HG03045 (cell line): Measurements from ENCODE around the gene VWA5B1.

Source experiments
- ATAC-seq: cut with Tn5 transposase; IDR thresholded peaks from one replicate; pipeline ENCODE4 v1.9.1; 2021; ENCODE audit warnings: mild to moderate bottlenecking, moderate library complexity; ENCODE audit not compliant: unreplicated experiment

VWA5B1 gene

DNA sequence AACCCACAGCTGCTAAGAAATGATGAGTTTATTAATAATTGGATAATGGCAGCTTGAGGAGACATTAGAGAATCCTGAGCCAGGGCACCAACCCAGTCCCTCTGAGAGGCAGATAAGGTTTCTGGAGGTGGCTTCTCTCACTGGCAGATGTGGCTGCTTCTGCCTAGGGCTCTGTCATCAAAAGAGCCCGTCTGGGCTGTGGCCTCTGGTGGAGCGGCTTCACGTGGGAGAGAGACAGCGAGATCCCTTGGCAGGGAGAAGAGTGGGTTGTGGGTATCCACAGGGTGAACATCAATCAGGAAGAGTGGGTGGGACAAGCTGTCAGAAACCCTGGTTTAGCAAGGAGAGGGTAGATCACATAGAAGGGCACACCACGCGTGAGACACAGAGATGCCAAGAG lies 30.0 kb downstream of the VWA5B1 start:
- ATAC-seq = no peak

DNA sequence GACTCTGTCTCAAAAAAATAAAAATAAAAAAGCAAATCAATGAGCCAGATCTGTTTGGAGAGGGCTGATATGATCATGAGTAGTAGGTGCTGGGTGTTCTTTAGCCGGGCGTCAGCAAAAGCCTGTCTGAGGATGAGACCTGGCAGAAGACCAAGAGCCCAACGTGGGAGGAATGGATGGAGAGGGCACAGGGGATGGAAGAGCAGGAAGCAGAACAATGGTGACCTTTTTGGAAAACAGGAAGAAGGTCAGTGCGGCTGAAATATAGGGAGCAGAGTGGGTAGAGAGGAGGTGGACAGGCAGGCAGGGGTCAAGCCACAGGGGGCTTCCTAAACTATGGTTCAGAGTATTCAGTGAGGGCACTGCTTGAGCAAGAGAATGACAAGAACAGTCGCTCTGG lies 30.9 kb downstream of the VWA5B1 start:
- no peak for ATAC-seq

DNA sequence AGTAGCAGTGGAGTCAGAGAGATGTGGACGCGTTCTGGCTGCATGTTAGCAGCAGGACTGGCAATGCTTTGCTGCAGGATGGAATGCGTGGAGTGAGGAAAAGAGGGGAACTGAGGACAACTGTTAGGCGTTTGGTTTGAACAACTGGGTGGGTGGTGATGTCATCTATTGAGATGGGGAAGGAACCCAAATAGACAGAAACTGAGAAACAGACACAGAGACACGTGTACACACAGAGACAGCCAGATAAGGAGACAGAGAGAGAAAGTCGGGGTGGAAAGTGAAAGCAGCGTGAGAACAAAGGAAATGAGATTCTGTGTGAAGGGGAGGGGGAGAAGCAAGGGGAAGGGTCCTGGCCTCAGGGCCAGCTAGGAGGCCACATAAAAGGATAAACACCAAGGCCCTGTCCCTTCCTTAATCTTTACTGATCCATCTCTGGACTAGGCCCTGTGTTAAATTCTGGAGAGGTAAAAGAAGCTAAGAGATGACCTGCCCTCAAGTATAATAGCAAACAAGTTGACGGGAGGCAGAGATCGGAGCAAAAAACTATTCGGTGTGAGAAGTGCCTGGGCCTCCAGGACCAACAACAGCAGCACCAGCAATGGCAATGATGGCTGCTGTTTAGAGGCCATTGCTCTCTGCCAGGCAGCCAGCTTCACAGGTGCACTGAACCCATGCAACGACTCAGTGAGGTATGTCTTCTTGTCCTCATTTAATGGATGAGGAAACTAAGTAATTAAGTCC lies 31.6 kb downstream of the VWA5B1 start:
- no peak for ATAC-seq

DNA sequence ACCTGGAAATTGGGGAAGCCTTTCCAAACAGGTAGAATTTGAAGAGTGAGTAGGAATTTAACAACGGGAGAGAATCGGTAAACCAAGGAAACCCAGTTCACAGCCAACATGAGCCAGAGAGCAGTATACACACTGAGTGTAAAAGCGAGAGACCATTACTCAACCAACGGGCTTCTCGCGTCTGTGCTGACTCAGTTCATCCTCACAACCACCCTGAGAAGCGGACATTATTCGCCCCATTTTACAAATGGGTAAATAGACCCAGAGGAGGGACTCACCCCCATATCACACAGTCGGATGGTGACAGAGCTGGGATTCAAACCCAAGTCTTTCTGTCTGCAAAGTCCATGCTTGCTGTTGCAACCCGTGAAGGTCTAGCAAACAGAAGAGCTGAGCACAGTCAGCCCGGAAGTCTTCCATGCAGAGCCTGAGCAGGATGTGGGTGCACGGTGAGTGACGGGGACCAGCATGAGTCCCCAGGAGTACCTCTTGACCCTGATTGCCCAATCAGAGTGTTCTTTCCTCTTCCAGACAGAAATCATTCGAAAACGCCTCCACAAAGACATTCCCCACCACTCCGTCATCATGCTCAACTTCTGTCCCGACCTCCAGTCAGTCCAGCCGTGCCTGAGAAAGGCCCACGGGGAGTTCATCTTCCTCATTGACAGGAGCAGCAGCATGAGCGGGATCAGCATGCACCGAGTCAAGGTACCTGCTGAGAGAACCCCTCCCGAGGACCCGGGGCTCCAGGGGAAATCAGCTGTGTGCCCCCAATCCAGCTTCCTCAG lies 32.3 kb downstream of the VWA5B1 start:
- no peak for ATAC-seq

DNA sequence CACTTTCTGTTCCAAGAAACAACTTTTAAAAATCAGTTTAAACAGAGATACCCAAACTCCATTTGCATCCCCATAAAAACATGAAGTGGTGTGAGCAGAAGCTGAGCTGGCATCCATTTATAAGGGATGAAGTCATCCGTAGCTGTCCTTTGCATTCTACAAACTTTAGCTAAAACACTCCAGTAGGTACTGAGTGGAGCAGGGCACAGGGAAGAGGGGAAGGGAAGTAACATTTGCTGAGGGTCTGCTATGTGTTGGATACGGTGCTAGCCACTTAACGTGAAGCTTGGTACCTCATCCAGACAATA lies 32.9 kb downstream of the VWA5B1 start:
- no peak for ATAC-seq

DNA sequence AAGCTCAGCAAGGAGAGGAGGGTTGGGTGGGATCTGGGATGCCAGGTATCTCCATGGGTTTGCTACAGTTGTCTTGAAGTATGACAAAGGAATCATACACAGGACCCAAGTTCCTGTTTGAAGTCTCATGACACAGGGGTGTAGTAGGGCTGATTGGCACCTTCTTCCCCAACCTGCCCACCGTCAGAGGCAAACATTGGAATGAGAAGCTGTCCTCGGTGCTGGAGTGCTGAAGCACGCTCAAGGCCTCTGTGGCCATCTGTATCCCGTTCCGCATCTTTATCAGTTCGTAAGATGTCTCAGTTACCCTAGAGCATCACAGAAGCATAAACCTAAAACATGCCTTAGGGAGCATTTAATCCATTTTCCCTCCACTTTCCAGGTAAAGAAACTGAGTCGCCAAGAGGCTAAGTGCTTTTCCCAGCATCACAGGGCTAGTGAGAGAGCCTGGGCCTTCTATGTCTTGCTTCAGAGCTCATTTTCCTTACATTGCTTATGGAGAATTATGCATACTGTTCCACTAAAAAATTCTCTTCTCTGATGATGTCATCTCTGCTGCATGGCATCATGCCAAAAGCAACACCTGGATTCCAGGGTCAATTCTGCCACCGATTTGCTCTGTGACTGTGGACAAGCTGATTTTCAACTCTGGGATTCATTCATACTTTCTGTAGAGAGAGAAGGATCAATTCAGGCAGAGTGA lies 34.2 kb downstream of the VWA5B1 start:
- no peak for ATAC-seq

DNA sequence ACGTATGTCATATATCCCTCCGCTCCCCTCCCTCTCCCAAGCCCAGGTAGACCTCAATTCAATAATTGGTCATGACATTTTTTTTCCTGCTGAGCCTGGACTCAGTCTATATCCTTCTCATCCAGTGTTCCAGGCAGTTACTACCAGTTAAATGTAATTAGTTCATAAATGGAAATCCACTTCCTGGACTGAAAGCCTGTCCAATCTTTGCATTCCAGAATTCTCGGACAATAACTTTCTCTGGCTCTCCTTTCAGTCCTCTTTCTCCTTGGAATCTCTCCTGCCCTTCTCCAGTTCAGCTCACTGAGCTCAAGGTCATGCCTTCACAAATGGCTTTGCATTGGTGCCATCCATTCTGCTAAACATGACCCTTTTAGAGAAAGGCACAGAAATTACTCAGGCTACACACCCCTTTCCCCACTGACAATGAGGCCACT lies 34.8 kb downstream of the VWA5B1 start:
- ATAC-seq = no peak

DNA sequence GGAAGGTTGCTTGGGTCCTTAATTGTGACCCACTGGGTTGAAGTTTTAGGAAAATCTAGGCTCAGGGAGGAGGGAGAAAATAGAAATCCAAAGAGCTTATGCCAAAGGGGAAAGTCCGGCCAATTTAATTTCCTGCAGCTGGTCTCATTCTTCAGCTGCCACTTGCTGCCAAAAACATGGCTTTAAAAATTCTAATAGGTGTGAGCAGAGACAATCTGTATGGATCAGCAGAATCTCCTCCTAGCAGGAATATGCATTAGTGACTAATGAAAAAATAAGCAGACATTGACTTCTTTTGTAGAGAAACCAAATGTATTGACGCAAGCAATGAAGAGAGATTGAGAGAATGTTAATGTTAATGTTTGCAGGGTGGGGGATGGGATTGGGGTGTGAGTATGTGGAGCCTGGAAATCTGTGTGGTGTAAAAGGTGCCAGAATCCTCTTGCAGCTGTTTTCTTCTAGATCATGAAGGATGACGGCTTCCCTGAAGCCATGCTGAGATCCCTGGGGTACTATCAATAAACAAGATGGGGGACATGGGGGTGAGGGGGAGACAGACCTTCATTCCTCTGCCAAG lies 35.3 kb downstream of the VWA5B1 start:
- no peak for ATAC-seq

DNA sequence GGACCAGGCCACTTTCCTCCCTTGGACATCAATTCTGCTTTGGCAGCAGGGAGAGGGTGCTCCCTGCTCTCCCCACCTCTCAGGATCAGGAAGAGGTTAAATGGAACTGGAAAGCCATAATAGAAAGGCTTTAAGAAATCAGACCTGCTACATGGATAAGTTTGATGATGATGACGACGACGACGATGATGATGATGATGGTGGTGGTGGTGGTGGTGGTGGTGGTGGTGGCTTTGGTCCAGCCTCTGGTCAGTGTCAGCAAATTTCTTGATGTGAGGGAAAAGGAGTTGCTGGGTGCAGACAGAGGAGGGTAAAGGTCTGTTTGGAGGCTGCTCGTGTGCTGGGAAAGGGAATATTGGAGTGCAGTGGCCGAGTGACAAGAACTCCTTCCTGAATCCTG lies 36.8 kb downstream of the VWA5B1 start:
- ATAC-seq = no peak

DNA sequence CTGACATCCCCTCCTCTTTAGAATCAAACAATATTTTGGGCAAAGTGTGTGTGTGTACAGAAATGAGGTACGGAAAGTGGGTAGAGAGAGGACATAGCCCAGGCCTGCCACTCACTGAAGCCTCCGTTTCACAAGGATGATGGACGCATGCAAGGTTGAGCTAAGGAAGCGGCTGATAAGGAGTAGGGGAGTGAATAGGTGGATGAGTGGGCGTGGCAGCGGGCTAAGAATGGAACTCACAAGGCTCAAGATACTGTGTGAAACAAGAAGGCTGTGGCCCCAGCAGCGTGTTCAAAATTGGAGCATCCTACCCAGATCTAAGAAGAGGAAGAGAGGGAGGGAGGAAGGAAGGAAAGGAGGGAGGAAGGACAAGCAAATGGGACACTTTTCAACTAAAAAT lies 37.5 kb downstream of the VWA5B1 start:
- no peak for ATAC-seq

DNA sequence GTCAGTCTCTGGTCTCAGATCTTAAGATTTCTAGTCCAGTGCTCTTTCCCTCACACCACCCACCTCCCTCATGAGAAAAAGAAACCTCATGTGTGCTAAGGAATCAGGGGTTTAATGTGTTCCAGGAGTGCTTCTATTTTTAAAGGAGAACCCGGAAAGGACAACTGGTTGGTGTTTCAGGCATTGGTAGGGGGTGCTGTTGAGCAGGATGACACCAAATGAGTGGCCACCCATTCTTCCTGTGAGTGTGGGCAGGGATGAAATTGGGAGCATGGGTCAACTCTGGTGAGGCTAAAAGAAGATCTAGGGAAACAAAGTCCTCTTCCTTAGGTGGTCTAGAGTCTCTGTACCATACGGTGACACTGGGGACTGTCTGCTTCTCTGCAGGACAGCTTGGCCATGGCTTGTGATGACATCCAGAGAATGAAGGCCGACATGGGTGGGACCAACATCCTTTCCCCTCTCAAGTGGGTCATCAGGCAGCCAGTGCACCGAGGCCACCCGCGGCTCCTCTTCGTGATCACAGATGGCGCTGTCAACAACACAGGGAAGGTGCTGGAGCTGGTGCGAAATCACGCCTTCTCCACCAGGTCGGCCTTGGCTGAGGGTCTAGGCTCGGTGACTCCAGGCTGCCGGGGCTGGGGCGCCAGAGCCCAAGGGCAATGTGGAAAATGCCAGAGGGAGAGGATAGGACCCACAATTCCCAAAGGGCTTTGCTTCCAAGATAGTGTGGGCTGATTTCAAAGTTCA lies 39.3 kb downstream of the VWA5B1 start:
- ATAC-seq = no peak

DNA sequence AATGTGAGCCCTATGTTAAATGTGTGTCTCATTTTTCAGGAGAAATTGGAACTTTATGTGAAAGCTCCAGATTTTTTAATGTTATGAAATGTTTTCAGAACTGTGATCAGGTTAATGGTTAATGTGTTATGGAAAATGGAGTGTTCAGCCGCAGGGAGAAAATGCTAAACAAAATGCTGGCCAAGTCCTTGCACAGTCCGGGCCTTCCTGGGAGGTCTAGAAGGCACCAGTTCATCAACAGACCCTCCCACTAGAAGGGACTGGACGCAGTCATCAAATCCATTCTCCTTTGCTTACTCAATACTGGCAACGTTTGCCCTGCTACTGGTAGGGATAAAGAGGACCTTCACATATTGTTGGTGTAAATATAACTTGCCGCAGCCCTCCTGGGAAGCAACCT lies 43.4 kb downstream of the VWA5B1 start:
- ATAC-seq = no peak

DNA sequence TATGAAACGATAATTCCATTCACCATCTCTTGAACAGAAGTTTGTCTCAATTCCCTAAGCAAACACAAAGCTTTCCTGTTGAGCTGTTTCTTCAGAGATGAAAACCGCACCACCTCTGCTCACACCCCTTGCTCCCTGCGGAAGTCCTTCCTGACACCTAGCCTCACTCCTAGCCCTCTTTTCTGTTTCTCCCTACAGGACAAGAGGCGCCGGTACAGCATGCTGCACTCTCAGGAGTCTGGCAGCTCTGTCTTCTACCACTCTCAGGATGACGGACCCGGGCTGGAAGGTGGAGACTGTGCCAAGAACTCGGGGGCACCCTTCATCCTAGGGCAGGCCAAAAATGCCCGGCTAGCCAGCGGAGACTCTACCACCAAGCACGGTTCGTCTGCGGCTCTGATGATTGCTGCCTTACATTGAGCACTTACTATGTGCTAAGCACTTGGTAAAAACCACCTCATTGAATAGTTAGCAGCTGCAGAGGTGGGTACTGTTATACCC lies 45.5 kb downstream of the VWA5B1 start:
- no peak for ATAC-seq

DNA sequence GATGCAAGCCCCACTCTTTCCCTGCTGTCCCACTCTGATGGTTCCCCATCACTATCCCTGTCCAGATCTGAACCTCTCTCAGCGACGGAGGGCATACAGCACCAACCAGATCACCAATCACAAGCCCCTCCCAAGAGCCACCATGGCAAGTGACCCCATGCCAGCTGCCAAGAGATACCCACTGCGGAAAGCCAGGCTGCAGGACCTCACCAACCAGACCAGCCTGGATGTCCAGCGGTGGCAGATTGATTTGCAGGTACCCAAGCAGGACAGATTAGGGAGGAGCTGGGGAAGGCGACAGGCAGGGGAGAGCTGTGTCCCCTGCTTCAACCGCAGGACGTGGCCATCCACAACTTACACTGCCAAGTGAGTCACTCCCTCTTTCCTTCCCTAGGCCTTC lies 46.9 kb downstream of the VWA5B1 start:
- no peak for ATAC-seq

DNA sequence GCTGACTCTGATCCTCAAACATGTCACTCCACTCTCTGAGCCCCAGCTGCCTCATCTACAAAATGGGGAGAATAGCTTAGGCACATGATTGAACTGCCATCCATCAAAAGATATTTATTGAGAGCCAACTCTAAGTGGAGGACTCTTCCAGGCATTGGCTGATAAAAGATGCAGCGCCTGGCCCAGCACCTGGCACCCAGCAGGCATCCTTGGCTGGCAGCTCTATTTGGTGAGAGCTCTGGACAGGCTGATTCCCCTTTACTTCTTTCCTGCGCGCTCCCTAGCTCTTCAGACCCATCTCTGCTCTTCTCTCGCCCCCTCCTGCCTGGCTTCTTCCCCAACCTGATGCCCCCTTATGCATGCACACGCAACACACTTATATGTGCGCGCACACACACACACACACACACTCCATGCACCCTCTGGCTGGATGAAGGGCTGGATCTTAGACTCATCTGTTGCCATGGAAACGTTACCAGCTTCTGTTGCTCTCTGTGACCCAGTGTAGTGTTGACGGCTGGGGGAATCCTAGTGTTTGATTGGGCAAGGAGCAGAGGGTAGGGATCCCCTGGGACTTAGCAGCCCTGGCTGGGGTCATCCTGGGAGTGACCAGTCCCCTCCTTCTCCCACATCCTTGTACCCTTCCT lies 49.3 kb downstream of the VWA5B1 start:
- ATAC-seq = no peak

DNA sequence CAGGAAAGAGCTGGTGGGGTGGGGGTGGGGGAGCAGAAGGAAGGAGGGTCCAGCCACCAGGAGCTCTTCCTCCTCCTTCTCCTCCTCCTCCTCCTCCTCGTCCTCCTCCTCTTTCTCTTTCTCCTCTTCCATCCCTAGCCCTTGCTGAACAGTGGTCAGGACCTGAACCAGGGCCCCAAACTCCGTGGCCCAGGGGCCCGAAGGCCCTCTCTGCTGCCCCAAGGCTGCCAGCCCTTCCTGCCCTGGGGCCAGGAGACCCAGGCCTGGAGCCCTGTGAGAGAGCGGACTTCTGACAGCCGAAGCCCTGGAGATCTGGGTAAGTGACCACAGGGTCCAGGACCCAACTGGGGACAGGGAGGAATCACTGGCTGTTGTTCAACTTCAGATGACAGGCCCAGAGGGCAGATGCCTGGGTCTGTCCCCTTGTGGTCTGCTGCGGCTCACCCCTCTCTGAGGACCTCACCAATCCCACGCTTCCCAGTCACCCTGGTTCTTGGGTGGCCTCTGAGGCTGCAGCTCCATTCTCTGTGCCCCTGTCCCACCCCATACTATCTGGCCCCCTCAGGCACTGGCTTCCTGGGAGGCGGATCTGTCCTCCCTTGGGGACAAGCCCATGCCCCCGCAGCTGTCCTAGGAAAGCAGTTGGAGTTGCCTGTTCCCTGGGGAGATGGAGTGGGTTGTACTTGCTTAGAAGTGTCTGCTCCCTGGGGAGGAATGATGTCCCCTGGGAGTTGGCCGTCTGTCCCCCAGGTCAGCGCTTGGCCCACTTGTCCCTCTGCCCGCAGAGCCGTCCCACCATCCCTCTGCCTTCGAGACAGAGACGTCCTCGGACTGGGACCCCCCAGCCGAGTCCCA lies 51.8 kb downstream of the VWA5B1 start:
- no peak for ATAC-seq

DNA sequence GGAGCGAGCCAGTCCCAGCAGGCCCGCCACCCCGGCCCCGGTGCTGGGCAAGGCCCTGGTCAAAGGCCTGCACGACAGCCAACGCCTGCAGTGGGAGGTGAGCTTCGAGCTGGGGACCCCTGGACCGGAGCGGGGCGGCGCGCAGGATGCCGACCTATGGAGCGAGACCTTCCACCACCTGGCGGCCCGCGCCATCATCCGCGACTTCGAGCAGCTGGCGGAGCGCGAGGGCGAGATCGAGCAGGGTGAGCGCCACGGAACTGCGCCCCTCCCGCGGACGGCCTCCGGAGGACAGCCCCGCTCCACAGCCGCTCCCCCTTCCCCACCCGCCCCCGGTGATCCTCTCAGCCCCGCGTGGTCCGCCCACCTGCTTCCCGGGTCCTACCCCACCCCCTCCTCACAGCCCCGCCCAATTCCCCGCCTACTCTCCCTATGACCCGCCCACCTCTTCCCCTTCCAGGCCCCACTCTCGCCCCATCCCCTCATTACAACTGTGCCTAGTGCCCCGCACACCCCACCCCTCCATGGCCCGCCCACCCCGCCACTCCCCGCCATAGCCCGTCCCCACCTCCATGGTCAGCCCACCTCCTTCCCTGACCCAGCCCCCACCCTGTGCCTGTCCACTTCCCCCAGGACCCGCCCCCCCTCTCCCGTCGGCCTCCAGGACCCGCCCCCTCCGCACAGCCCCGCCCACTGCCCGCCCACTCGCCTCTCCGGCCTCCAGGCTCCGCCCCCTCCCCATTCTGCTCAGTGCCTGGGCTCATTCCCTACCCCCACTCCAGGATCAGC lies 52.7 kb downstream of the VWA5B1 start:
- no peak for ATAC-seq

DNA sequence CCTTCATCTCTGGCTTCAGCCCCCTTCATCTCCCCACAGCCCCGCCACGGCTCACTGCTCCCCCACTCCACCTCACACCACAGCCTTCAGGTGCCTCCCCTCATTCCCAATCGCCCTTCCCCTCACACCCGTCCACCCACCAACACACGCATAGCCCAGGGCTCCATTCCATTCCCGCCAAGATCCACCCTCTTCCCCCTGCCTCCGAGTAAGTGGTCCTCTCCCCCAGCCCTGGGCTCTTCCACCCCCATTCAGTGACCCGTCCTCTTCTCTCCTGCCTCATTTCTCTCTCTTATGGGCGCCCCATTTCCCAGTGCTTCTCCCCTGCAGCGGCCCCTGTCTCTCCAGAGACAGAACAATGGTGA lies 53.2 kb downstream of the VWA5B1 start:
- no peak for ATAC-seq

DNA sequence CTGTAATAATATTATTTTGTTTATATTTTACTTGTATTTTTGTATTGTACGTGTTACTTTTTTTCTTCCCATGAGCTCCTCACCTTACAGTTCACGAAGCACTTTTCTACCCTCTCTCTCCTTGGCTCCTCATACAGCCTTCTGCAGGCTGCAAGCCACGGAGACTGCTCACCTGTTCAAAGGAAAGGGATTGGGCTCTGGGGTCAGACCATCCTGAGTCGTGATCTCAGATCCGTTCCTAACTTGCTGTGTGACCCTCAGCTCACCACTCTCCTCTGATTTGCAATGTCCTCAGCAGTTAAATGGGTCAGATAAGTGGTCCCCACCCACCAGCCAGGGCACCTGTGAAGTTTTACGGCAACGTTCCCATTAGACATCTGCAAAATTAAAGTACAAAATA lies 54.1 kb downstream of the VWA5B1 start:
- no peak for ATAC-seq
